H9 (cell line): ENCODE measurements around the gene BHLHE40. TPM values are rescaled to one million over a fixed set of nuclear protein-coding genes. Genes with fewer than 3 reads are reported as not detected.

ENCODE experiments used
- DNase-seq: peaks from one replicate; pipeline ENCODE4 v3.0.0-alpha.2; 2017
- H2AFZ ChIP-seq: one replicate; pipeline ENCODE4 v1.6.1; 2013; ENCODE audit warnings: mild to moderate bottlenecking, low read length, control low read depth, moderate library complexity
- H2AK5ac ChIP-seq: 2 replicates; pipeline ENCODE4 v1.6.1; 2013; ENCODE audit warnings: low read length, control low read depth, mixed read lengths; ENCODE audit not compliant: insufficient read length
- H2BK120ac ChIP-seq: one replicate; pipeline ENCODE4 v1.6.1; 2013; ENCODE audit warnings: low read depth, mild to moderate bottlenecking, low read length, control low read depth, inconsistent platforms; ENCODE audit not compliant: poor library complexity, severe bottlenecking
- H2BK12ac ChIP-seq: 2 replicates; pipeline ENCODE4 v1.6.1; 2013; ENCODE audit warnings: low read length, control low read depth, mixed read lengths, low read depth; ENCODE audit not compliant: insufficient read length
- H2BK15ac ChIP-seq: 2 replicates; pipeline ENCODE4 v1.6.1; 2013; ENCODE audit warnings: low read depth, low read length, control low read depth
- H2BK20ac ChIP-seq: one replicate; pipeline ENCODE4 v1.6.1; 2013; ENCODE audit warnings: low read depth, mild to moderate bottlenecking, low read length, control low read depth, inconsistent platforms; ENCODE audit not compliant: poor library complexity, severe bottlenecking
- H2BK5ac ChIP-seq: 2 replicates; pipeline ENCODE4 v1.6.1; 2013; ENCODE audit warnings: low read length, control low read depth, mixed read lengths; ENCODE audit not compliant: insufficient read length
- H3K14ac ChIP-seq: 2 replicates; pipeline ENCODE4 v1.6.1; 2013; ENCODE audit warnings: low read length, control low read depth; ENCODE audit not compliant: insufficient read depth
- H3K18ac ChIP-seq: 2 replicates; pipeline ENCODE4 v1.6.1; 2013; ENCODE audit warnings: low read depth, mild to moderate bottlenecking, mixed read lengths, low read length, control low read depth; ENCODE audit not compliant: insufficient read length
- H3K23ac ChIP-seq: 2 replicates; pipeline ENCODE4 v1.6.1; 2013; ENCODE audit warnings: low read length, control low read depth, mixed read lengths, low read depth; ENCODE audit not compliant: insufficient read length
- H3K23me2 ChIP-seq: 2 replicates; pipeline ENCODE4 v1.6.1; 2013; ENCODE audit warnings: low read depth, mild to moderate bottlenecking, mixed read lengths, low read length, control low read depth; ENCODE audit not compliant: insufficient read length, poor library complexity, severe bottlenecking
- H3K27ac ChIP-seq: 2 replicates; pipeline ENCODE4 v1.5.1; 2013; ENCODE audit warnings: low read length, control low read depth, mixed read lengths, low read depth; ENCODE audit not compliant: insufficient read length
- H3K27me3 ChIP-seq: 2 replicates; pipeline ENCODE4 v1.6.1; 2013; ENCODE audit warnings: low read length, control low read depth, inconsistent platforms; ENCODE audit not compliant: insufficient read depth
- H3K4ac ChIP-seq: 2 replicates; pipeline ENCODE4 v1.6.1; 2013; ENCODE audit warnings: low read depth, mild to moderate bottlenecking, control low read depth, inconsistent platforms, low read length, moderate library complexity
- H3K4me1 ChIP-seq: 2 replicates; pipeline ENCODE4 v1.6.1; 2013; ENCODE audit warnings: low read length, control low read depth, inconsistent platforms; ENCODE audit not compliant: insufficient read depth
- H3K4me2 ChIP-seq: 2 replicates; pipeline ENCODE4 v1.6.1; 2013; ENCODE audit warnings: low read length, control low read depth, mixed read lengths; ENCODE audit not compliant: insufficient read length, insufficient read depth
- H3K56ac ChIP-seq: 2 replicates; pipeline ENCODE4 v1.6.1; 2013; ENCODE audit warnings: low read depth, mild to moderate bottlenecking, mixed read lengths, low read length, control low read depth; ENCODE audit not compliant: insufficient read length
- H3K79me1 ChIP-seq: 2 replicates; pipeline ENCODE4 v1.6.1; 2013; ENCODE audit warnings: low read depth, mild to moderate bottlenecking, moderate library complexity, low read length, control low read depth, inconsistent platforms; ENCODE audit not compliant: insufficient read depth, poor library complexity, severe bottlenecking
- H3K79me2 ChIP-seq: 2 replicates; pipeline ENCODE4 v1.6.1; 2013; ENCODE audit warnings: low read length, control low read depth, inconsistent platforms; ENCODE audit not compliant: insufficient read depth
- H3K9ac ChIP-seq: 2 replicates; pipeline ENCODE4 v1.6.1; 2013; ENCODE audit warnings: low read length, control low read depth, mixed read lengths; ENCODE audit not compliant: insufficient read length; ENCODE audit errors: extremely low read depth
- H3K9me3 ChIP-seq: one replicate; pipeline ENCODE4 v1.6.1; 2013; ENCODE audit warnings: low read depth, low read length, inconsistent platforms; ENCODE audit not compliant: control insufficient read depth
- H3T11ph ChIP-seq: one replicate; pipeline ENCODE4 v1.6.1; 2013; ENCODE audit warnings: mild to moderate bottlenecking, low read length, control low read depth, inconsistent platforms
- H4K20me1 ChIP-seq: one replicate; pipeline ENCODE4 v1.6.1; 2013; ENCODE audit not compliant: control insufficient read depth, insufficient read length, insufficient read depth
- H4K5ac ChIP-seq: 2 replicates; pipeline ENCODE4 v1.6.1; 2013; ENCODE audit warnings: low read depth, mild to moderate bottlenecking, mixed read lengths, low read length, control low read depth; ENCODE audit not compliant: insufficient read length
- H4K8ac ChIP-seq: replicated peaks from 2 replicates; pipeline ENCODE4 v1.6.1; 2013; ENCODE audit warnings: low read length, control low read depth, mixed read lengths, low read depth; ENCODE audit not compliant: insufficient read length
- H4K91ac ChIP-seq: 2 replicates; pipeline ENCODE4 v1.6.1; 2013; ENCODE audit warnings: low read depth, mild to moderate bottlenecking, moderate library complexity, mixed read lengths, low read length, control low read depth; ENCODE audit not compliant: insufficient read length
- H3K27ac Mint-ChIP-seq, 3 experiments: 2 replicates in 2 of 3; 3 replicates in 1 of 3; pipeline ENCODE4 v1.8.0; 2020 to 2021; ENCODE audit warnings: mixed read lengths in 3 of 3, mild to moderate bottlenecking in 1 of 3, moderate library complexity in 1 of 3
- H3K27me3 Mint-ChIP-seq: 2 replicates; pipeline ENCODE4 v1.8.0; 2021; ENCODE audit warnings: low read depth, mild to moderate bottlenecking, moderate library complexity, mixed read lengths
- H3K36me3 Mint-ChIP-seq, 3 experiments: 2 replicates in 2 of 3; 3 replicates in 1 of 3; pipeline ENCODE4 v1.8.0; 2020 to 2021; ENCODE audit warnings: low read depth in 3 of 3, mixed read lengths in 3 of 3; ENCODE audit not compliant: insufficient read depth in 1 of 3
- H3K4me1 Mint-ChIP-seq, 2 experiments: 2 replicates each; pipeline ENCODE4 v1.8.0; 2020; ENCODE audit warnings: mixed read lengths in 2 of 2
- H3K4me3 Mint-ChIP-seq, 2 experiments: 2 replicates in 1 of 2; 3 replicates in 1 of 2; pipeline ENCODE4 v1.8.0; 2020 to 2021; ENCODE audit warnings: mild to moderate bottlenecking in 2 of 2, mixed read lengths in 2 of 2, moderate library complexity in 1 of 2
- H3K9me3 Mint-ChIP-seq, 2 experiments: 2 replicates in 1 of 2; 3 replicates in 1 of 2; pipeline ENCODE4 v1.8.0; 2020; ENCODE audit warnings: mild to moderate bottlenecking in 2 of 2, mixed read lengths in 2 of 2, moderate library complexity in 1 of 2
- CTCF ChIP-seq: fragments of 200-600 bp; sonication (generic); conservative IDR thresholded peaks from 3 replicates; pipeline ENCODE4 v1.8.0; 2021; ENCODE audit warnings: antibody characterized with exemption, mild to moderate bottlenecking
- WGBS: extraction: QIAGEN DNeasy Blood & Tissue Kit; methylation state at CpG from one replicate; pipeline ENCODE4 v1.1.7; 2013; ENCODE audit warnings: missing lambda C conversion rate, low lambda C conversion rate, mixed read lengths; ENCODE audit not compliant: insufficient read length; ENCODE audit errors: extremely low coverage; 5-methylcytosine and 5-hydroxymethylcytosine counted together
- total RNA-seq: library from RNA; stranded (reverse); gene quantifications from 2 replicates; pipeline ENCODE4 v1.2.1, GENCODE V29; 2021

The BHLHE40 gene
- total RNA-seq, 1 experiment from 2014 or later = 4.1 TPM

DNA sequence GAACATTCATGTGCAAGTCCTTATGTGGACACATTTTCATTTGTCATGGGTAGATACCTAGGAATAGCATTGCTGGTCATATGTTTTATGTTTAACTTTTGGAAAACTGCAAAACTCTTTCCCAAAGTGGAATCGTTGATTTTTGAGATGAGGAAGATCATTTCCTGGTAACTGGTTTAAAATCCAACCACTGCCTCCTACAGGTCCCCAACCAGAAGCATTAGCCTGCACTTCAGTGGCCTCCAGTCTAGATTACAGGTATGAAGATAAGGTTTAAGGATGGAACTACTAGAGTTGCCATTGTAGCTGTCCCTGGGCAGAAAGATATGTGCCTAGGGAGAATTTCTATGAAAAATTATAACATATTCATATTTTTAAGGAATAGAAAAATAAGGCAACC lies 48.7 kb upstream of the BHLHE40 start:
- Histone ChIP-seq H3K79me2 (no peaks in the 10 kb centered on the region), H2BK20ac (no peak overlapping the region), H3K9ac (no peak overlapping the region), H3K14ac (no peak overlapping the region), H3K56ac (no peak overlapping the region), H3K27ac (no peak overlapping the region), H2BK15ac (no peak overlapping the region), H4K5ac (no peak overlapping the region), H4K8ac (no peak overlapping the region), H2AFZ (no peak overlapping the region), H4K20me1 (no peaks in the 10 kb centered on the region), H2AK5ac (no peak overlapping the region), H4K91ac (no peak overlapping the region), H3K4ac (no peak overlapping the region), H3T11ph (no peak overlapping the region), H3K27me3 (no peaks in the 10 kb centered on the region), H3K4me2 (no peak overlapping the region), H3K18ac (no peak overlapping the region), H2BK120ac (no peak overlapping the region), H2BK12ac (no peak overlapping the region), H3K79me1 (no peaks in the 10 kb centered on the region), H3K23me2 (no peaks in the 10 kb centered on the region), H3K4me1 (no peaks in the 10 kb centered on the region), H2BK5ac (no peak overlapping the region), H3K9me3 (no peaks in the 10 kb centered on the region), H3K23ac (no peak overlapping the region)
- Mint-ChIP-seq H3K27me3 (no peaks in the 10 kb centered on the region), H3K9me3 (no peaks in the 10 kb centered on the region), H3K36me3 (no peaks in the 10 kb centered on the region), H3K4me1 (no peaks in the 10 kb centered on the region), H3K4me3 (no peak overlapping the region), H3K27ac (no peak overlapping the region)
- peak; percentile 31; the same call in 2 of the 3 replicates for TF ChIP-seq CTCF
- WGBS = no CpG with 5 or more reads among the region's 1 CpG
- DNase-seq = no peak
